Prostate gland (tissue), 2 donors: ENCODE results near the gene PKN2.

Source experiments
- POLR2A ChIP-seq: fragments of 450-650 bp; IDR thresholded peaks from one replicate; pipeline ENCODE4 v1.6.1; 2016; ENCODE audit warnings: antibody characterized with exemption, mild to moderate bottlenecking
- POLR2AphosphoS5 ChIP-seq: sonication (generic); formaldehyde crosslinking; IDR thresholded peaks from one replicate; pipeline ENCODE4 v1.6.1; 2017; ENCODE audit warnings: antibody characterized with exemption
- TF ChIP-seq, protein P1 (sequence below), 4 experiments: fragments of 200-600 bp in 2 of 4; fragments of 450-650 bp in 2 of 4; sonication (generic) in 2 of 4; IDR thresholded peaks; 1 replicate in 3 of 4; 2 replicates in 1 of 4; pipeline ENCODE4 v1.5.1; 2016 to 2019; ENCODE audit warnings: antibody characterized with exemption in 4 of 4, mild to moderate bottlenecking in 2 of 4, moderate library complexity in 2 of 4

DNA sequence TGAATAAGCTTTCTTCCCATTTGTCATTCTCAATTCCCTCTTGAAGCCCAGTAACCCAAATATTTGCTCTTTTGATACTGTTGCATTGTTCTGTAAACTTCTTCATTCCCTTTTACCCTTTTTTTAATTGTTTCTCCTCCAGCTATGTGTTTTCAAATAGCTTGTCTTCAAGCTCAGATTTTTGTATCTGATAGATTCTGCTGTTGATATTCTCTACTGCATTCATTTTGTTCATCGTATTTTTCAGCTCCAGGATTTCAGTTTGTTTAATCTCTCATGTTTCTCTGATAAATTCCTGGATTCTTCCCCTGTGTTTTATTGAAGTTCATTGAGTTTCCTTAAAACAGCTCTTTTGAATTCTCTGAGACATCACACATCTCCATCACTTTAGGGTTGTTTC lies 51.8 kb downstream of the PKN2 start:
- TF ChIP-seq POLR2A (no peak), POLR2AphosphoS5 (no peak)
- TF ChIP-seq, protein P1, sequence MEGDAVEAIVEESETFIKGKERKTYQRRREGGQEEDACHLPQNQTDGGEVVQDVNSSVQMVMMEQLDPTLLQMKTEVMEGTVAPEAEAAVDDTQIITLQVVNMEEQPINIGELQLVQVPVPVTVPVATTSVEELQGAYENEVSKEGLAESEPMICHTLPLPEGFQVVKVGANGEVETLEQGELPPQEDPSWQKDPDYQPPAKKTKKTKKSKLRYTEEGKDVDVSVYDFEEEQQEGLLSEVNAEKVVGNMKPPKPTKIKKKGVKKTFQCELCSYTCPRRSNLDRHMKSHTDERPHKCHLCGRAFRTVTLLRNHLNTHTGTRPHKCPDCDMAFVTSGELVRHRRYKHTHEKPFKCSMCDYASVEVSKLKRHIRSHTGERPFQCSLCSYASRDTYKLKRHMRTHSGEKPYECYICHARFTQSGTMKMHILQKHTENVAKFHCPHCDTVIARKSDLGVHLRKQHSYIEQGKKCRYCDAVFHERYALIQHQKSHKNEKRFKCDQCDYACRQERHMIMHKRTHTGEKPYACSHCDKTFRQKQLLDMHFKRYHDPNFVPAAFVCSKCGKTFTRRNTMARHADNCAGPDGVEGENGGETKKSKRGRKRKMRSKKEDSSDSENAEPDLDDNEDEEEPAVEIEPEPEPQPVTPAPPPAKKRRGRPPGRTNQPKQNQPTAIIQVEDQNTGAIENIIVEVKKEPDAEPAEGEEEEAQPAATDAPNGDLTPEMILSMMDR (IDR thresholded peaks at IDR 0.05), result no peak
